GM13977 (cell line): Measurements from ENCODE around the gene CNNM2.
"Not testable (repeated sequence)": the region's sequence is repeated elsewhere in the genome, so short reads cannot be mapped to it uniquely, and the experiment has no call there.

Source experiments
- DNase-seq: peaks from one replicate; pipeline ENCODE4 v3.0.0; 2012; ENCODE audit warnings: low spot score
- in situ Hi-C: fragments of 300-500 bp; cut with MboI; formaldehyde crosslinking; loops from one replicate; pipeline ENCODE4 v1.12.0; 2022; ENCODE audit warnings: low sequenced_read_pairs, low pct_unique_long_range_greater_than_20kb, mixed read lengths, inconsistent platforms; ENCODE audit not compliant: unreplicated experiment
- TF ChIP-seq, protein P1 (sequence below): IDR thresholded peaks from 2 replicates; pipeline ENCODE4 v1.5.1; 2012; ENCODE audit warnings: mild to moderate bottlenecking, control low read depth; ENCODE audit not compliant: insufficient read depth; ENCODE audit errors: extremely low read depth, missing control alignments

CNNM2 gene

GRCh38 chr10:102962951-102963755, 45.1 kb downstream of the CNNM2 start:
- in situ Hi-C loops: no loop called here
- TF ChIP-seq, protein P1, sequence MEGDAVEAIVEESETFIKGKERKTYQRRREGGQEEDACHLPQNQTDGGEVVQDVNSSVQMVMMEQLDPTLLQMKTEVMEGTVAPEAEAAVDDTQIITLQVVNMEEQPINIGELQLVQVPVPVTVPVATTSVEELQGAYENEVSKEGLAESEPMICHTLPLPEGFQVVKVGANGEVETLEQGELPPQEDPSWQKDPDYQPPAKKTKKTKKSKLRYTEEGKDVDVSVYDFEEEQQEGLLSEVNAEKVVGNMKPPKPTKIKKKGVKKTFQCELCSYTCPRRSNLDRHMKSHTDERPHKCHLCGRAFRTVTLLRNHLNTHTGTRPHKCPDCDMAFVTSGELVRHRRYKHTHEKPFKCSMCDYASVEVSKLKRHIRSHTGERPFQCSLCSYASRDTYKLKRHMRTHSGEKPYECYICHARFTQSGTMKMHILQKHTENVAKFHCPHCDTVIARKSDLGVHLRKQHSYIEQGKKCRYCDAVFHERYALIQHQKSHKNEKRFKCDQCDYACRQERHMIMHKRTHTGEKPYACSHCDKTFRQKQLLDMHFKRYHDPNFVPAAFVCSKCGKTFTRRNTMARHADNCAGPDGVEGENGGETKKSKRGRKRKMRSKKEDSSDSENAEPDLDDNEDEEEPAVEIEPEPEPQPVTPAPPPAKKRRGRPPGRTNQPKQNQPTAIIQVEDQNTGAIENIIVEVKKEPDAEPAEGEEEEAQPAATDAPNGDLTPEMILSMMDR: no peak
- no peak for DNase-seq

DNA sequence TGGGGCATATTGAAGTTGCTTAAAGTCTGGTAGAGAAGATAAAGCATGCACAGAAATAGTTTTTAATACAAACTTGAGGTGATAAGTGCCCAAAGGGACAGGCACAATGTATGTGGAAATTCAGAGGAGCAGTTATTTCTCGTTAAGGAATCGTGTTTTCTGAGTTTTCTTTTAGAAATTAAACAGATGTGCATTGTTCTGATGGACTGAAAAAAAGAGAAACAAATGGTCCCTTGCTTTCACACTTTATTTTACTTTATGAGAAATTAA, 45.6 kb downstream of the CNNM2 start:
- TF ChIP-seq, protein P1: no peak
- in situ Hi-C loops: no loop called here
- no peak for DNase-seq

DNA sequence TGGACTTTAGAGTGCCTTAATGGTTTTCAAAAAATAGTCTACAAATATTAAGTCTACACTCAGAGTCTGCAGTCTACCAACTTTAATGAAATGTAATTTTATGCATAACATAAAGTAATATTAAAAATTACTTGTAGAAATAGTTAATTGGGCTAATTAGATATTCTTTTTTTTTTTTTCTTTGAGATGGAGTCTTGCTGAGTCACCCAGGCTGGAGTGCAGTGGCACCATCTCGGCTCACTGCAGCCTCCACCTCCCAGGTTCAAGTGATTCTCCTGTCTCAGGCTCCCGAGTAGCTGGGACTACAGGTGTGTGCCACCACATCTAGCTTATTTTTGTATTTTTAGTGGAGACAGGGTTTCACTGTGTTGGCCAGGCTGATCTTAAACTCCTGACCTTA, 46.0 kb downstream of the CNNM2 start:
- DNase-seq, in situ Hi-C loops: not testable (repeated sequence)

- in situ Hi-C loops: no loop called here
- DNase-seq: no peak
- TF ChIP-seq, protein P1: no peak
Measured at GRCh38 chr10:102964713-102965112, 46.6 kb downstream of the CNNM2 start.

DNA sequence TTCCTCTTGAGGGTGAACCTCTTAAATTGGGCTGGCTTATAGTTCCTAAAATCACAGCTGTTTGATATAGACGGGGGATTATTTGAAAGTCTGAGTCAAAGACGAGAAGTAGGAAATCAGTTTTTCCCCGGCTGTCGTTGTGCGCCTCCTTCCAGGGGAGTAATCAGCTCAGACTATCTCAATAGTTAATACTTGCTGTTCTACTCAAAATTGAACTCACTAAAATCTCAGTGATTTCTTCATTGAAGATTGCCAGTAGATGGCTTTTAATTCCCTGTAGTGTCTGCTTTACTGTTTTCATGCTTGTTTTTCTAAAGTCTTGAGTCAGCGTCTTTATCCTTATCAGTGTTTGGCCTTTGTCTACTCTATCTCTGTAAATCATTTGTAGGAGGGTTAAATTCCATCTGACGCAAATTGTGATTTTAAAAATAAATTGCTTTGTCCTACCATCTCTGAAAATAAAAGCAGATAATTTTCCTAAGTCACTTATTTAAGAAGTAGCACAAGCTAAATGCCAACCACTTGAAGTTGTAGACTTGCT, 47.3 kb downstream of the CNNM2 start:
- in situ Hi-C loops: no loop called here
- DNase-seq: no peak
- TF ChIP-seq, protein P1: no peak

- in situ Hi-C loops: no loop called here
- TF ChIP-seq, protein P1: no peak
- DNase-seq: no peak
Measured at GRCh38 chr10:102967123-102967522, 49.0 kb downstream of the CNNM2 start.

GRCh38 chr10:102970562-102971340, 52.7 kb downstream of the CNNM2 start:
- TF ChIP-seq, protein P1: no peak
- in situ Hi-C loops: no loop called here
- DNase-seq: no peak
